ENCODE data around the gene NSDHL. TPM values are rescaled to one million over a fixed set of nuclear protein-coding genes. Genes with fewer than 3 reads are reported as not detected.

NSDHL gene
- total and polyA plus RNA-seq, 2 of the 4 experiments (the other 2 are of a cell fraction) = 22.8 to 26.0 TPM

- H3K9me1 ChIP-seq (ENCODE audit: insufficient read depth, low read length) = no peaks in the 10 kb centered on the region
- H4K20me1 ChIP-seq (ENCODE audit: insufficient read depth, low read length) = no peaks in the 10 kb centered on the region
- no peak overlapping the region for H2BK120ac ChIP-seq (ENCODE audit: low read depth, low read length)
- H3K79me1 ChIP-seq (ENCODE audit: low read depth in 1 of 2, low read length in 2 of 2) = no peaks in the 10 kb centered on the region
- H3K4me3 ChIP-seq (ENCODE audit: insufficient read depth, low read depth, low read length) = no peak overlapping the region
- DNase-seq (peak; percentile 77), ATAC-seq (ENCODE audit: low read depth) (peak; percentile 85)
- H3K27me3 ChIP-seq (ENCODE audit: control insufficient read depth, insufficient read depth, low read length) = no peaks in the 10 kb centered on the region; the same call in 1 of the 2 replicates
- intact Hi-C loops (cut with micrococcal nuclease) (no loop called here), dilution Hi-C loops (cut with HindIII; ENCODE audit: low sequenced_read_pairs, unreplicated experiment) (no loop called here), in situ Hi-C loops (cut with MboI; ENCODE audit: low sequenced_read_pairs) (no loop called here)
- no peak overlapping the region for H4K5ac ChIP-seq (ENCODE audit: low read depth, low read length)
- H2AK9ac ChIP-seq (replicated peaks; ENCODE audit: low read depth, low read length, poor library complexity) = peak overlapping the region; percentile 13
- no peak overlapping the region for H2AK5ac ChIP-seq (ENCODE audit: low read depth, low read length)
- no peak overlapping the region for H3K4ac ChIP-seq (ENCODE audit: low read depth, low read length)
- no peak overlapping the region for H2BK20ac ChIP-seq (ENCODE audit: low read depth, low read length)
- CTCF ChIA-PET = no interaction called here
- peak overlapping the region; percentile 75 for H2AFZ ChIP-seq (replicated peaks; ENCODE audit: low read length, poor library complexity)
- TF ChIP-seq RAD21 (IDR thresholded peaks at IDR 0.05; ENCODE audit: low read length) (peak; percentile 58), CHD1 (IDR thresholded peaks at IDR 0.05; ENCODE audit: low read depth, low read length) (no peak), RCOR1 (IDR thresholded peaks at IDR 0.05; ENCODE audit: insufficient replicate concordance, low read length) (peak; percentile 52), POLR2A (IDR thresholded peaks at IDR 0.05; ENCODE audit: low read depth, low read length) (no peak; the same call in 1 of the 2 replicates), CEBPB (IDR thresholded peaks at IDR 0.05; ENCODE audit: low read depth, low read length) (peak; percentile 61), CTCF (conservative IDR thresholded peaks at IDR 0.05; ENCODE audit: low read depth, low read length) (peak; percentile 69), SMC3 (IDR thresholded peaks at IDR 0.05; ENCODE audit: low read depth, low read length) (peak; percentile 42; the same call in 1 of the 2 replicates), FOS (IDR thresholded peaks at IDR 0.05; ENCODE audit: low read depth, low read length) (peak; percentile 16; the same call in 1 of the 2 replicates), MXI1 (IDR thresholded peaks at IDR 0.05; ENCODE audit: borderline replicate concordance, low read depth, low read length) (no peak)
- H3K23ac ChIP-seq (ENCODE audit: low read depth, low read length) = no peak overlapping the region
- no peaks in the 10 kb centered on the region; the same call in 1 of the 2 replicates for H3K9me3 ChIP-seq (ENCODE audit: control insufficient read depth, insufficient read depth, low read length)
- H3K9ac ChIP-seq (ENCODE audit: low read depth, low read length) = no peak overlapping the region
- WGBS, 2 experiments (ENCODE audit: extremely low coverage in 2 of 2, insufficient read length in 1 of 2) = 12% methylated on average over 5 of the region's 20 CpGs; no CpG with 5 or more reads in 1 of the 2 experiments
- POLR2A ChIA-PET (ENCODE audit: unreplicated experiment) = no interaction called here
- BruUV-seq (replicated peaks) = no TSS peak
- H2BK5ac ChIP-seq (ENCODE audit: low read depth, low read length, poor library complexity, severe bottlenecking) = no peak overlapping the region
- H3K4me1 ChIP-seq (ENCODE audit: control insufficient read depth, insufficient read depth, low read length) = peaks cover 6% of the 10 kb centered on the region; the same call in 1 of the 2 replicates
- peak overlapping the region; percentile 51; the same call in 1 of the 2 replicates for H3K4me2 ChIP-seq (ENCODE audit: low read depth, low read length)
- H3K18ac ChIP-seq (ENCODE audit: low read depth, low read length) = no peak overlapping the region
- no peak overlapping the region for H4K91ac ChIP-seq (ENCODE audit: insufficient read depth, low read depth, low read length)
- H3K36me3 ChIP-seq (ENCODE audit: control insufficient read depth, insufficient read depth, low read length) = no peaks in the 10 kb centered on the region
- no peak overlapping the region; the same call in 2 of the 3 replicates for H2BK15ac ChIP-seq (ENCODE audit: low read depth, low read length)
- H3K27ac ChIP-seq (ENCODE audit: insufficient read depth, low read length) = no peak overlapping the region
- H3K14ac ChIP-seq (replicated peaks; ENCODE audit: low read depth, low read length) = no peak overlapping the region
- H3K56ac ChIP-seq (ENCODE audit: extremely low read depth, insufficient read depth, low read length) = no peak overlapping the region
- 0 out of 4 replicates have a peak overlapping the region, but pooled peaks of 1 of the 2 experiments have one; percentile 15 for H4K8ac ChIP-seq (ENCODE audit: low read depth in 2 of 2, low read length in 2 of 2)
These were observed 73.6 kb downstream of the NSDHL start for GRCh38 chrX:152904151-152905080.
